GM23248 (cell line): ENCODE results near the gene RICTOR.

Source experiments
- EZH2 ChIP-seq: fragments of 200-600 bp; sonication (generic); IDR thresholded peaks from 2 replicates; pipeline ENCODE4 v1.6.1; 2018; ENCODE audit warnings: antibody characterized with exemption, mild to moderate bottlenecking; ENCODE audit not compliant: insufficient read depth, poor library complexity, severe bottlenecking
- EZH2phosphoT487 ChIP-seq: fragments of 200-600 bp; sonication (generic); IDR thresholded peaks from 2 replicates; pipeline ENCODE4 v1.6.1; 2018; ENCODE audit warnings: antibody characterized with exemption, moderate library complexity, mild to moderate bottlenecking, low read depth; ENCODE audit not compliant: insufficient read depth

- TF ChIP-seq EZH2: no peak
- TF ChIP-seq EZH2phosphoT487: no peak
These were observed 177.4 kb downstream of the RICTOR start for GRCh38 chr5:38896760-38897159.
